ENCODE measurements around the gene MCAM.

MCAM gene

DNA sequence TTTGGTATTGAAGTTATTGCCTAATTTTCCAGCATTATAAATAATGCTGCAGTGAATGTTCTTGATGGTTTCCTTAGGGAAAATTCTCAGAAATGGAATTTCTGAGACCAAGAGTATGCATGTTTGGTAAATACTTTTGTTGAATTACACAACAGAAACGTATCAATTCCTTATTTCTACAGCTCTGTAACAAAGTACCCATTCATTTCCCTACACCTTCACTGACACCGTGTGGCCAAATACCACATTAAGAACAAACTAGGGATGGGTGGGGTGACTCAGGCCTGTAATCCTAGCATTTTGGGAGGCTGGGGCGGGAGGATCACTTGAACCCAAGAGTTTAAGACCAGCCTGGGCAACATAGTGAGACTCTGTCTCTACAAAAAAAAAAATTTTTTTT, 21.8 kb downstream of the MCAM start:
- H3K36me3 ChIP-seq, result peaks cover 22% of the 10 kb centered on the region
- TF ChIP-seq, protein P1, sequence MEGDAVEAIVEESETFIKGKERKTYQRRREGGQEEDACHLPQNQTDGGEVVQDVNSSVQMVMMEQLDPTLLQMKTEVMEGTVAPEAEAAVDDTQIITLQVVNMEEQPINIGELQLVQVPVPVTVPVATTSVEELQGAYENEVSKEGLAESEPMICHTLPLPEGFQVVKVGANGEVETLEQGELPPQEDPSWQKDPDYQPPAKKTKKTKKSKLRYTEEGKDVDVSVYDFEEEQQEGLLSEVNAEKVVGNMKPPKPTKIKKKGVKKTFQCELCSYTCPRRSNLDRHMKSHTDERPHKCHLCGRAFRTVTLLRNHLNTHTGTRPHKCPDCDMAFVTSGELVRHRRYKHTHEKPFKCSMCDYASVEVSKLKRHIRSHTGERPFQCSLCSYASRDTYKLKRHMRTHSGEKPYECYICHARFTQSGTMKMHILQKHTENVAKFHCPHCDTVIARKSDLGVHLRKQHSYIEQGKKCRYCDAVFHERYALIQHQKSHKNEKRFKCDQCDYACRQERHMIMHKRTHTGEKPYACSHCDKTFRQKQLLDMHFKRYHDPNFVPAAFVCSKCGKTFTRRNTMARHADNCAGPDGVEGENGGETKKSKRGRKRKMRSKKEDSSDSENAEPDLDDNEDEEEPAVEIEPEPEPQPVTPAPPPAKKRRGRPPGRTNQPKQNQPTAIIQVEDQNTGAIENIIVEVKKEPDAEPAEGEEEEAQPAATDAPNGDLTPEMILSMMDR (IDR thresholded peaks at IDR 0.05; ENCODE audit: low read depth, low read length), result no peak
- DNase-seq, result no peak
- H3K27me3 ChIP-seq (ENCODE audit: insufficient read depth, low read depth, severe bottlenecking), result no peaks in the 10 kb centered on the region
- peaks cover 8% of the 10 kb centered on the region for H3K9me3 ChIP-seq (ENCODE audit: severe bottlenecking)
- no peak overlapping the region for H3K27ac ChIP-seq
- H3K4me3 ChIP-seq (ENCODE audit: low read depth, low read length), result no peak overlapping the region

GRCh38 chr11:119293461-119293860, 23.5 kb downstream of the MCAM start:
- Histone ChIP-seq H3K9me3 (ENCODE audit: severe bottlenecking) (peaks cover 8% of the 10 kb centered on the region), H3K36me3 (peaks cover 16% of the 10 kb centered on the region), H3K27me3 (ENCODE audit: insufficient read depth, low read depth, severe bottlenecking) (no peaks in the 10 kb centered on the region), H3K4me3 (ENCODE audit: low read depth, low read length) (no peak overlapping the region), H3K27ac (no peak overlapping the region)
- DNase-seq, result no peak
- TF ChIP-seq, protein P1 (IDR thresholded peaks at IDR 0.05; ENCODE audit: low read depth, low read length), result no peak

GRCh38 chr11:119290894-119291497, 25.9 kb downstream of the MCAM start:
- Histone ChIP-seq H3K9me3 (ENCODE audit: severe bottlenecking) (peaks cover 8% of the 10 kb centered on the region), H3K27me3 (ENCODE audit: insufficient read depth, low read depth, severe bottlenecking) (no peaks in the 10 kb centered on the region), H3K27ac (no peak overlapping the region), H3K4me3 (ENCODE audit: low read depth, low read length) (no peak overlapping the region), H3K36me3 (peaks cover 6% of the 10 kb centered on the region)
- TF ChIP-seq, protein P1 (IDR thresholded peaks at IDR 0.05; ENCODE audit: low read depth, low read length), result no peak
- no peak for DNase-seq

DNA sequence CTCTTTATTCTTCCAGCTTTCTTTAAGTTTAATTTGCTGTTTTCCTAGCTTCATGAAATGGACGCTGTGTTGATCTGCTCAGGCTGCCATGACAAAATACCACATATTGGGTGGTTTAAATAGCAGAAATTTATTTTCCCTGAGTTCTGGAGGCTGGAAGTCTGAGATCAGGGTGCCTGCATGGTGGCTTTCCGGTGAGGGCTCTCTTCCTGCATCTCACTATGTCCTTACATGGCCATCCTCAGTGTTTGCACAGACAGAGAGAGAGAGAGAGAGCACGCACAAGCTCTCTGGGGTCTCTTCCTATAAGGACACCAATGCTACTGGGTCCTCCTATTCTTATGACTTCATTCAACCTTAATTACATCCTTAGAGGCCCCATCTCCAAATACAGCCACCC, 28.7 kb downstream of the MCAM start:
- H3K27ac ChIP-seq, result no peak overlapping the region
- TF ChIP-seq, protein P1 (IDR thresholded peaks at IDR 0.05; ENCODE audit: low read depth, low read length), result no peak
- H3K9me3 ChIP-seq (ENCODE audit: severe bottlenecking), result peaks cover 8% of the 10 kb centered on the region
- no peak overlapping the region for H3K4me3 ChIP-seq (ENCODE audit: low read depth, low read length)
- peaks cover 14% of the 10 kb centered on the region for H3K36me3 ChIP-seq
- DNase-seq, result no peak
- H3K27me3 ChIP-seq (ENCODE audit: insufficient read depth, low read depth, severe bottlenecking), result no peaks in the 10 kb centered on the region

GRCh38 chr11:119285431-119285830, 31.5 kb downstream of the MCAM start:
- no peak for DNase-seq
- no peaks in the 10 kb centered on the region for H3K27me3 ChIP-seq (ENCODE audit: insufficient read depth, low read depth, severe bottlenecking)
- no peak overlapping the region for H3K27ac ChIP-seq
- no peaks in the 10 kb centered on the region for H3K9me3 ChIP-seq (ENCODE audit: severe bottlenecking)
- H3K36me3 ChIP-seq, result peaks cover 7% of the 10 kb centered on the region
- no peak overlapping the region for H3K4me3 ChIP-seq (ENCODE audit: low read depth, low read length)
- TF ChIP-seq, protein P1 (IDR thresholded peaks at IDR 0.05; ENCODE audit: low read depth, low read length), result no peak

Measured in WERI-Rb-1 (cell line).